Measurements from ENCODE around the gene CHRDL2.

- TF ChIP-seq, protein P1, sequence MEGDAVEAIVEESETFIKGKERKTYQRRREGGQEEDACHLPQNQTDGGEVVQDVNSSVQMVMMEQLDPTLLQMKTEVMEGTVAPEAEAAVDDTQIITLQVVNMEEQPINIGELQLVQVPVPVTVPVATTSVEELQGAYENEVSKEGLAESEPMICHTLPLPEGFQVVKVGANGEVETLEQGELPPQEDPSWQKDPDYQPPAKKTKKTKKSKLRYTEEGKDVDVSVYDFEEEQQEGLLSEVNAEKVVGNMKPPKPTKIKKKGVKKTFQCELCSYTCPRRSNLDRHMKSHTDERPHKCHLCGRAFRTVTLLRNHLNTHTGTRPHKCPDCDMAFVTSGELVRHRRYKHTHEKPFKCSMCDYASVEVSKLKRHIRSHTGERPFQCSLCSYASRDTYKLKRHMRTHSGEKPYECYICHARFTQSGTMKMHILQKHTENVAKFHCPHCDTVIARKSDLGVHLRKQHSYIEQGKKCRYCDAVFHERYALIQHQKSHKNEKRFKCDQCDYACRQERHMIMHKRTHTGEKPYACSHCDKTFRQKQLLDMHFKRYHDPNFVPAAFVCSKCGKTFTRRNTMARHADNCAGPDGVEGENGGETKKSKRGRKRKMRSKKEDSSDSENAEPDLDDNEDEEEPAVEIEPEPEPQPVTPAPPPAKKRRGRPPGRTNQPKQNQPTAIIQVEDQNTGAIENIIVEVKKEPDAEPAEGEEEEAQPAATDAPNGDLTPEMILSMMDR (IDR thresholded peaks at IDR 0.05 in 2 of 3, conservative IDR thresholded peaks at IDR 0.05 in 1 of 3; ENCODE audit: borderline replicate concordance in 1 of 3, insufficient read depth in 1 of 3, low read depth in 2 of 3, low read length in 2 of 3) = no peak
- TF ChIP-seq JUND (IDR thresholded peaks at IDR 0.05) (no peak), POLR2AphosphoS5 (IDR thresholded peaks at IDR 0.05; ENCODE audit: low read depth, low read length) (no peak), FOSL1 (IDR thresholded peaks at IDR 0.05; ENCODE audit: low read depth) (no peak), EZH2phosphoT487 (IDR thresholded peaks at IDR 0.05; ENCODE audit: borderline replicate concordance) (no peak), ELF1 (IDR thresholded peaks at IDR 0.05; ENCODE audit: borderline replicate concordance, low read depth) (no peak), POLR2A (IDR thresholded peaks at IDR 0.05; ENCODE audit: borderline replicate concordance, extremely low read depth, insufficient read depth, insufficient read length) (no peak), SP1 (IDR thresholded peaks at IDR 0.05; ENCODE audit: low read depth) (no peak)
- TF ChIP-seq, protein P2, sequence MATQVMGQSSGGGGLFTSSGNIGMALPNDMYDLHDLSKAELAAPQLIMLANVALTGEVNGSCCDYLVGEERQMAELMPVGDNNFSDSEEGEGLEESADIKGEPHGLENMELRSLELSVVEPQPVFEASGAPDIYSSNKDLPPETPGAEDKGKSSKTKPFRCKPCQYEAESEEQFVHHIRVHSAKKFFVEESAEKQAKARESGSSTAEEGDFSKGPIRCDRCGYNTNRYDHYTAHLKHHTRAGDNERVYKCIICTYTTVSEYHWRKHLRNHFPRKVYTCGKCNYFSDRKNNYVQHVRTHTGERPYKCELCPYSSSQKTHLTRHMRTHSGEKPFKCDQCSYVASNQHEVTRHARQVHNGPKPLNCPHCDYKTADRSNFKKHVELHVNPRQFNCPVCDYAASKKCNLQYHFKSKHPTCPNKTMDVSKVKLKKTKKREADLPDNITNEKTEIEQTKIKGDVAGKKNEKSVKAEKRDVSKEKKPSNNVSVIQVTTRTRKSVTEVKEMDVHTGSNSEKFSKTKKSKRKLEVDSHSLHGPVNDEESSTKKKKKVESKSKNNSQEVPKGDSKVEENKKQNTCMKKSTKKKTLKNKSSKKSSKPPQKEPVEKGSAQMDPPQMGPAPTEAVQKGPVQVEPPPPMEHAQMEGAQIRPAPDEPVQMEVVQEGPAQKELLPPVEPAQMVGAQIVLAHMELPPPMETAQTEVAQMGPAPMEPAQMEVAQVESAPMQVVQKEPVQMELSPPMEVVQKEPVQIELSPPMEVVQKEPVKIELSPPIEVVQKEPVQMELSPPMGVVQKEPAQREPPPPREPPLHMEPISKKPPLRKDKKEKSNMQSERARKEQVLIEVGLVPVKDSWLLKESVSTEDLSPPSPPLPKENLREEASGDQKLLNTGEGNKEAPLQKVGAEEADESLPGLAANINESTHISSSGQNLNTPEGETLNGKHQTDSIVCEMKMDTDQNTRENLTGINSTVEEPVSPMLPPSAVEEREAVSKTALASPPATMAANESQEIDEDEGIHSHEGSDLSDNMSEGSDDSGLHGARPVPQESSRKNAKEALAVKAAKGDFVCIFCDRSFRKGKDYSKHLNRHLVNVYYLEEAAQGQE (IDR thresholded peaks at IDR 0.05; ENCODE audit: low read depth) = no peak
Measured at GRCh38 chr11:74773476-74773875, 42.2 kb upstream of the CHRDL2 start.

All from HCT116 (cell line).